Right lobe of liver (tissue), 6 donors: ENCODE results near the gene NUAK1. TPM values are rescaled to one million over a fixed set of nuclear protein-coding genes. Genes with fewer than 3 reads are reported as not detected.
A peak's percentile ranks its signal among the peaks of the same experiment; 100 is the strongest.

Source experiments
- ATAC-seq, 4 donors: fragments of 200-7000 bp; cut with Tn5 transposase; one replicate each; pipeline ENCODE4 v1.9.1; 2020; ENCODE audit warnings: mild to moderate bottlenecking in 4 of 4, moderate library complexity in 4 of 4
- DNase-seq, 3 donors: peaks; one replicate each; pipeline ENCODE4 v3.0.0-alpha.2; 2020
- H3K27ac ChIP-seq, 3 donors: fragments of 200-600 bp; one replicate each; pipeline ENCODE4 v1.8.0; 2022
- H3K27me3 ChIP-seq, 2 donors: fragments of 200-600 bp; one replicate each; pipeline ENCODE4 v1.8.0; 2022
- H3K36me3 ChIP-seq, 4 donors: fragments of 200-600 bp; sonication (generic) in 1 of 4; one replicate each; pipeline versions ENCODE4 v1.5.1 to v1.8.0; 2017 to 2022; ENCODE audit warnings: control low read depth in 1 of 4
- H3K4me1 ChIP-seq, 4 donors: fragments of 200-600 bp; sonication (generic) in 1 of 4; one replicate each; pipeline versions ENCODE4 v1.5.1 to v1.8.0; 2017 to 2022; ENCODE audit warnings: control low read depth in 1 of 4
- H3K4me3 ChIP-seq, 3 donors: fragments of 200-600 bp; one replicate each; pipeline ENCODE4 v1.8.0; 2022
- H3K9me3 ChIP-seq, 4 donors: fragments of 200-600 bp; sonication (generic) in 1 of 4; one replicate each; pipeline versions ENCODE4 v1.5.1 to v1.8.0; 2017 to 2022; ENCODE audit warnings: control low read depth in 1 of 4
- CTCF ChIP-seq, 4 donors: fragments of 200-600 bp in 3 of 4; fragments of 450-650 bp in 1 of 4; IDR thresholded peaks; one replicate each; pipeline versions ENCODE4 v1.5.1 to v1.8.0; 2016 to 2022; ENCODE audit warnings: antibody characterized with exemption in 4 of 4, mild to moderate bottlenecking in 2 of 4
- POLR2A ChIP-seq: fragments of 450-650 bp; IDR thresholded peaks from one replicate; pipeline ENCODE4 v1.6.1; 2017; ENCODE audit warnings: antibody characterized with exemption, mild to moderate bottlenecking
- WGBS: methylation state at CpG from one replicate; pipeline ENCODE4 v1.1.6; 2018; ENCODE audit warnings: low coverage, low lambda C conversion rate; ENCODE audit not compliant: insufficient coverage; ENCODE audit errors: missing lambda C conversion rate; 5-methylcytosine and 5-hydroxymethylcytosine counted together
- intact Hi-C, 2 donors: fragments of 100-400 bp; cut with DNase I; formaldehyde crosslinking; loops; one replicate each; pipeline versions ENCODE4 v1.11.2 to v1.14.1; 2022
- total RNA-seq, 6 experiments: library from RNA; depleted of rRNA in 2 of 6; stranded (reverse); fragments of >200 nt in 2 of 6; fragmentation: NEBNext Ultra II Directional in 3 of 6; extraction: Animal tissue kit (Norgen Biotek cat#: 25700) in 3 of 6; gene quantifications; one replicate each; pipeline versions ENCODE4 v1.1.0 to v1.2.4, GENCODE V29; 2016 to 2023
- donor health status: DM: no; HTN: yes; CAD: no.
- donor health status: DM: no; HTN: no; CAD: no.
- donor health status: DM: no; HTN: no; CAD: no.
- donor health status: DM: no; HTN: yes; CAD: no.
- donor health status: DM: no; HTN: yes; CAD: no.

NUAK1 gene
- total RNA-seq, 6 experiments from 2014 or later, result 2.0 to 11.0 (median 3.5) TPM

GRCh38 chr12:106113042-106113441 lies 25.7 kb downstream of the NUAK1 start:
- TF ChIP-seq POLR2A (no peak), CTCF (IDR thresholded peaks at IDR 0.05) (no peak)
- Histone ChIP-seq H3K4me3 (no peak overlapping the region), H3K36me3 (no peaks in the 10 kb centered on the region), H3K27ac (peak overlapping the region in 2 of 3 donors; percentile 69 to 79), H3K4me1 (peaks cover 0 to 56% (median 24%) of the 10 kb centered on the region in 4 donors), H3K9me3 (no peaks in the 10 kb centered on the region), H3K27me3 (no peaks in the 10 kb centered on the region)
- DNase-seq (no peak), ATAC-seq (peak in 2 of 4 donors; percentile 2 to 8)
- WGBS, result 37% methylated on average over 5 of the region's 6 CpGs
- intact Hi-C loops, result no loop called here

- 60% methylated on average over 5 of the region's 13 CpGs for WGBS
- intact Hi-C loops, result no loop called here
- H3K4me3 ChIP-seq, result no peak overlapping the region
- no peaks in the 10 kb centered on the region for H3K9me3 ChIP-seq
- TF ChIP-seq CTCF (IDR thresholded peaks at IDR 0.05) (no peak), POLR2A (no peak)
- H3K27ac ChIP-seq, result peak overlapping the region in 1 of 3 donors; percentile 79
- DNase-seq (no peak), ATAC-seq (no peak)
- H3K27me3 ChIP-seq, result no peaks in the 10 kb centered on the region
- no peaks in the 10 kb centered on the region for H3K36me3 ChIP-seq
- peaks cover 0 to 61% (median 22%) of the 10 kb centered on the region in 4 donors for H3K4me1 ChIP-seq
Observed at GRCh38 chr12:106112145-106112821, 26.5 kb downstream of the NUAK1 start.

GRCh38 chr12:106110626-106111300 lies 28.0 kb downstream of the NUAK1 start:
- H3K4me3 ChIP-seq, result no peak overlapping the region
- peak overlapping the region in 2 of 3 donors; percentile 48 to 52 for H3K27ac ChIP-seq
- H3K4me1 ChIP-seq, result peaks cover 0 to 70% (median 24%) of the 10 kb centered on the region in 4 donors

More at GRCh38 chr12:106110626-106111300, 28.0 kb downstream of the NUAK1 start:
- no peaks in the 10 kb centered on the region for H3K9me3 ChIP-seq
- WGBS, result 32% methylated on average over 3 of the region's 4 CpGs
- intact Hi-C loops, result no loop called here
- DNase-seq, result peak; percentile 41 to 73 (median 72)
- no peaks in the 10 kb centered on the region for H3K36me3 ChIP-seq
- TF ChIP-seq POLR2A, result no peak
- peak in 1 of 4 donors; percentile 5 for TF ChIP-seq CTCF (IDR thresholded peaks at IDR 0.05)
- H3K27me3 ChIP-seq, result no peaks in the 10 kb centered on the region
- ATAC-seq, result peak; percentile 62 to 84 (median 75)
